ENCODE measurements around the gene TPX2. TPM values are rescaled to one million over a fixed set of nuclear protein-coding genes. Genes with fewer than 3 reads are reported as not detected.
"Not testable (repeated sequence)": the region's sequence is repeated elsewhere in the genome, so short reads cannot be mapped to it uniquely, and the experiment has no call there.

TPX2 gene
- total RNA-seq, 1 donor from 2014 or later: 8.4 TPM

GRCh38 chr20:31746068-31746878, 7.2 kb downstream of the TPX2 start:
- Histone ChIP-seq H3K27ac (ENCODE audit: low read depth, low read length) (peak overlapping the region; percentile 20), H3K4me1 (ENCODE audit: control insufficient read depth in 3 of 3, insufficient read depth in 3 of 3, low read length in 3 of 3) (peaks cover 12 to 29% (median 26%) of the 10 kb centered on the region in 3 donors), H3K36me3 (ENCODE audit: control insufficient read depth in 3 of 3, insufficient read depth in 3 of 3, low read length in 3 of 3) (no peaks in the 10 kb centered on the region), H3K9ac (ENCODE audit: low read depth in 1 of 3, low read length in 3 of 3) (no peak overlapping the region), H3K27me3 (ENCODE audit: control insufficient read depth in 3 of 3, insufficient read depth in 3 of 3, low read length in 3 of 3) (no peaks in the 10 kb centered on the region), H3K4me3 (ENCODE audit: low read length in 3 of 3) (peak overlapping the region in 1 of 3 donors; percentile 34), H3K9me3 (ENCODE audit: control insufficient read depth in 3 of 3, low read length in 3 of 3) (no peaks in the 10 kb centered on the region)

- not testable (repeated sequence) for H3K36me3 ChIP-seq (ENCODE audit: control insufficient read depth in 3 of 3, insufficient read depth in 3 of 3, low read length in 3 of 3); H3K9me3 ChIP-seq (ENCODE audit: control insufficient read depth in 3 of 3, low read length in 3 of 3); H3K27me3 ChIP-seq (ENCODE audit: control insufficient read depth in 3 of 3, insufficient read depth in 3 of 3, low read length in 3 of 3)
- Histone ChIP-seq H3K27ac (ENCODE audit: low read depth, low read length) (peak overlapping the region; percentile 61), H3K4me3 (ENCODE audit: low read length in 3 of 3) (peak overlapping the region in 1 of 3 donors; percentile 34), H3K9ac (ENCODE audit: low read depth in 1 of 3, low read length in 3 of 3) (peak overlapping the region in 1 of 3 donors; percentile 63), H3K4me1 (ENCODE audit: control insufficient read depth in 3 of 3, insufficient read depth in 3 of 3, low read length in 3 of 3) (peaks cover 12 to 31% (median 29%) of the 10 kb centered on the region in 3 donors)
These were observed 7.9 kb downstream of the TPX2 start for GRCh38 chr20:31747028-31747427.

GRCh38 chr20:31747640-31748039, 8.6 kb downstream of the TPX2 start:
- Histone ChIP-seq H3K27ac (ENCODE audit: low read depth, low read length) (peak overlapping the region; percentile 61), H3K27me3 (ENCODE audit: control insufficient read depth in 3 of 3, insufficient read depth in 3 of 3, low read length in 3 of 3) (no peaks in the 10 kb centered on the region), H3K9me3 (ENCODE audit: control insufficient read depth in 3 of 3, low read length in 3 of 3) (no peaks in the 10 kb centered on the region), H3K9ac (ENCODE audit: low read depth in 1 of 3, low read length in 3 of 3) (peak overlapping the region in 1 of 3 donors; percentile 63), H3K36me3 (ENCODE audit: control insufficient read depth in 3 of 3, insufficient read depth in 3 of 3, low read length in 3 of 3) (no peaks in the 10 kb centered on the region), H3K4me1 (ENCODE audit: control insufficient read depth in 3 of 3, insufficient read depth in 3 of 3, low read length in 3 of 3) (peaks cover 12 to 31% (median 29%) of the 10 kb centered on the region in 3 donors), H3K4me3 (ENCODE audit: low read length in 3 of 3) (no peak overlapping the region)

DNA sequence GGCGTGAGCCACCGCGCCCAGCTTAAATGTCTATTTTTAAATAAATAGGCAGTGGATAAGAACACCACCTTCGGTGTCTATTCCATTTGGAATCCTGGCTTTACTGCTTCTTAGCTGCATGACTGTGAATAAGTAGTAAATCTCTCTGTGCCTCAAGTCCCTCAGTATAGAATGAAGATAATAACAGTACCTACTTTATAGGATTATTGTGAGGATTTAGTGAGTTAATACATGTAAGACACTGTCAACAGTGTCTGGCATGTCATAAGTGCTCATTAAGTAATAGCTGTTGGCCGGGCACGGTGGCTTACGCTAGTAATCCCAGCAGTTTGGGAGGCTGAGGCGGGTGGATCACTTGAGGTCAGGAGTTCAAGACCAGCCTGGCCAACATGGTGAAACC, 10.1 kb downstream of the TPX2 start:
- Histone ChIP-seq H3K27ac (ENCODE audit: low read depth, low read length) (no peak overlapping the region), H3K4me3 (ENCODE audit: low read length in 3 of 3) (no peak overlapping the region), H3K36me3 (ENCODE audit: control insufficient read depth in 3 of 3, insufficient read depth in 3 of 3, low read length in 3 of 3) (no peaks in the 10 kb centered on the region), H3K4me1 (ENCODE audit: control insufficient read depth in 3 of 3, insufficient read depth in 3 of 3, low read length in 3 of 3) (peaks cover 12 to 31% (median 29%) of the 10 kb centered on the region in 3 donors), H3K9ac (ENCODE audit: low read depth in 1 of 3, low read length in 3 of 3) (no peak overlapping the region), H3K27me3 (ENCODE audit: control insufficient read depth in 3 of 3, insufficient read depth in 3 of 3, low read length in 3 of 3) (no peaks in the 10 kb centered on the region), H3K9me3 (ENCODE audit: control insufficient read depth in 3 of 3, low read length in 3 of 3) (no peaks in the 10 kb centered on the region)

DNA sequence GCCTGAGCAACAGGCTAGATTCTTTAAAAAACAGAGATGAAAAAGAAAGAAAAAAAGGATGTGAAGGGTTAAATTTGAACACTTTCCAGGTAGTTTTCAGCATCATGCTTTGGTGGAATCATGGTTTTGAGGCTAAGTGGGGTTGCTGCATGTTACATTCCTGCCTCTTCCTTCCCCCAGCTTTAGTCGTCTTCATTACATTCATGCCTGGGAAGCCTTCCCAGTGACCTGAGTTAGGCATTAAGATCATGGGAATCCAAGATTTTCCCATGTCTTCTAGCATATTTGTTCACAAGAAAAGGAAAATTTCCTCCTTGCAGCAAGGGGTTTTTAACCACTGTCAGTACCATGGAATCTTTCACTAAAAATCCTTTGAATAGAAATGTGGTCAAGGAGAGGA, 12.0 kb downstream of the TPX2 start:
- Histone ChIP-seq H3K4me3 (ENCODE audit: low read length in 3 of 3) (no peak overlapping the region), H3K9me3 (ENCODE audit: control insufficient read depth in 3 of 3, low read length in 3 of 3) (no peaks in the 10 kb centered on the region), H3K36me3 (ENCODE audit: control insufficient read depth in 3 of 3, insufficient read depth in 3 of 3, low read length in 3 of 3) (no peaks in the 10 kb centered on the region), H3K27ac (ENCODE audit: low read depth, low read length) (peak overlapping the region; percentile 60), H3K27me3 (ENCODE audit: control insufficient read depth in 3 of 3, insufficient read depth in 3 of 3, low read length in 3 of 3) (no peaks in the 10 kb centered on the region), H3K9ac (ENCODE audit: low read depth in 1 of 3, low read length in 3 of 3) (peak overlapping the region in 1 of 3 donors; percentile 40), H3K4me1 (ENCODE audit: control insufficient read depth in 3 of 3, insufficient read depth in 3 of 3, low read length in 3 of 3) (peaks cover 12 to 25% (median 24%) of the 10 kb centered on the region in 3 donors)

- Histone ChIP-seq H3K36me3 (ENCODE audit: control insufficient read depth in 3 of 3, insufficient read depth in 3 of 3, low read length in 3 of 3) (no peaks in the 10 kb centered on the region), H3K9ac (ENCODE audit: low read depth in 1 of 3, low read length in 3 of 3) (no peak overlapping the region), H3K4me1 (ENCODE audit: control insufficient read depth in 3 of 3, insufficient read depth in 3 of 3, low read length in 3 of 3) (no peaks in the 10 kb centered on the region), H3K4me3 (ENCODE audit: low read length in 3 of 3) (no peak overlapping the region), H3K27me3 (ENCODE audit: control insufficient read depth in 3 of 3, insufficient read depth in 3 of 3, low read length in 3 of 3) (no peaks in the 10 kb centered on the region), H3K27ac (ENCODE audit: low read depth, low read length) (no peak overlapping the region), H3K9me3 (ENCODE audit: control insufficient read depth in 3 of 3, low read length in 3 of 3) (no peaks in the 10 kb centered on the region)
These were observed 18.2 kb downstream of the TPX2 start for GRCh38 chr20:31757254-31757653.

- Histone ChIP-seq H3K4me3 (ENCODE audit: low read length in 3 of 3) (no peak overlapping the region), H3K9me3 (ENCODE audit: control insufficient read depth in 3 of 3, low read length in 3 of 3) (no peaks in the 10 kb centered on the region), H3K4me1 (ENCODE audit: control insufficient read depth in 3 of 3, insufficient read depth in 3 of 3, low read length in 3 of 3) (no peaks in the 10 kb centered on the region), H3K36me3 (ENCODE audit: control insufficient read depth in 3 of 3, insufficient read depth in 3 of 3, low read length in 3 of 3) (no peaks in the 10 kb centered on the region), H3K27me3 (ENCODE audit: control insufficient read depth in 3 of 3, insufficient read depth in 3 of 3, low read length in 3 of 3) (no peaks in the 10 kb centered on the region), H3K27ac (ENCODE audit: low read depth, low read length) (no peak overlapping the region), H3K9ac (ENCODE audit: low read depth in 1 of 3, low read length in 3 of 3) (no peak overlapping the region)
These were observed 19.4 kb downstream of the TPX2 start for GRCh38 chr20:31758521-31758920.

GRCh38 chr20:31758991-31759390, 19.9 kb downstream of the TPX2 start:
- Histone ChIP-seq H3K9me3 (ENCODE audit: control insufficient read depth in 3 of 3, low read length in 3 of 3) (no peaks in the 10 kb centered on the region), H3K4me3 (ENCODE audit: low read length in 3 of 3) (no peak overlapping the region), H3K4me1 (ENCODE audit: control insufficient read depth in 3 of 3, insufficient read depth in 3 of 3, low read length in 3 of 3) (no peaks in the 10 kb centered on the region), H3K27ac (ENCODE audit: low read depth, low read length) (no peak overlapping the region), H3K9ac (ENCODE audit: low read depth in 1 of 3, low read length in 3 of 3) (no peak overlapping the region), H3K36me3 (ENCODE audit: control insufficient read depth in 3 of 3, insufficient read depth in 3 of 3, low read length in 3 of 3) (no peaks in the 10 kb centered on the region), H3K27me3 (ENCODE audit: control insufficient read depth in 3 of 3, insufficient read depth in 3 of 3, low read length in 3 of 3) (no peaks in the 10 kb centered on the region)

DNA sequence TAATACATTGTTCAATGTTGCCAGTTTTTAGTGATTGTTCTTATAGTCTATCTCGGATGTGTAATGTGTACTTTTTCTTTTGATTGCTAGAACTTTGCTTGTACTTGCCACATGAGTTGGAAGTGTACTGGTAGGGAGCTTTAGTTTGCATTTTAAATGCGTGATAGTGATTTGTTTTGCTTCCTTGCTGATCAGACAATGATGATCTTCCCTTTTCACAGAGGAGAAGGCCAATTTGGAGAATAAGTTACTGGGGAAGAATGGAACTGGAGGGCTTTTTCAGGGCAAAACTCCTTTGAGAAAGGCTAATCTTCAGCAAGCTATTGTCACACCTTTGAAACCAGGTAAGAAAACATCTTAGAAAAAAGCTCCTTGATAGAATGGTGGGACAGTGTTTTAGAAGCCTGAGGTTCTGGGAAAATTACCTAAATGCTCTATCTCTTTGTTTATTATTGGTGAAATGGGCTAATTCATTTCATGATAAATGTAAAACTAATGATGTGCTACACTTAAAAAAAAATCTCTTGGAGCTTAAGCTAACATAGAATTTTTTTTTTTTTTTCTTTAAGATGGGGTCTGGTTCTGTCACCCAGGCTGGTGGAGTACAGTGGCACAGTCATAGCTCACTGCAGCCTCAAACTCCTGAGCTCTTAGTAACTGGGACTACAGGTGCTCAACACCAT, 20.9 kb downstream of the TPX2 start:
- Histone ChIP-seq H3K4me3 (ENCODE audit: low read length in 3 of 3) (no peak overlapping the region), H3K9me3 (ENCODE audit: control insufficient read depth in 3 of 3, low read length in 3 of 3) (no peaks in the 10 kb centered on the region)

More for the DNA sequence above, 20.9 kb downstream of the TPX2 start:
- Histone ChIP-seq H3K9ac (ENCODE audit: low read depth in 1 of 3, low read length in 3 of 3) (no peak overlapping the region), H3K27ac (ENCODE audit: low read depth, low read length) (no peak overlapping the region), H3K27me3 (ENCODE audit: control insufficient read depth in 3 of 3, insufficient read depth in 3 of 3, low read length in 3 of 3) (no peaks in the 10 kb centered on the region), H3K36me3 (ENCODE audit: control insufficient read depth in 3 of 3, insufficient read depth in 3 of 3, low read length in 3 of 3) (no peaks in the 10 kb centered on the region), H3K4me1 (ENCODE audit: control insufficient read depth in 3 of 3, insufficient read depth in 3 of 3, low read length in 3 of 3) (no peaks in the 10 kb centered on the region)
